SK-N-SH (cell line): Measurements from ENCODE around the gene PEPD. TPM values are rescaled to one million over a fixed set of nuclear protein-coding genes. Genes with fewer than 3 reads are reported as not detected.

Experiments used
- CTCF ChIA-PET: fragments of 300-600, 350-600 bp; formaldehyde crosslinking; extraction: SDS; loops from one replicate; lab custom pipeline; 2021; lab: Yijun Ruan, JAX
- POLR2A ChIA-PET: fragments of 350-600 bp; sonication (Branson Sonifier 250); formaldehyde crosslinking; extraction: SDS; loops from one replicate; lab custom pipeline; 2020; ENCODE audit warnings: antibody characterized with exemption, inconsistent platforms; lab: Yijun Ruan, JAX
- DNase-seq: peaks from one replicate; pipeline ENCODE4 v3.0.0; 2012
- H2AFZ ChIP-seq: fragments of 200-600 bp; sonication (generic); 2 replicates; pipeline ENCODE4 v1.8.1; 2016; ENCODE audit warnings: antibody characterized with exemption, mild to moderate bottlenecking, low read depth
- H3F3A ChIP-seq: fragments of 200-600 bp; sonication (generic); replicated peaks from 2 replicates; pipeline ENCODE3; 2016; ENCODE audit warnings: antibody characterized with exemption, mild to moderate bottlenecking; ENCODE audit not compliant: insufficient read depth
- H3K27ac ChIP-seq, 2 experiments: fragments of 200-500 bp in 1 of 2; fragments of 200-600 bp in 1 of 2; sonication (Bioruptor generic) in 1 of 2; sonication (generic), shearing (Covaris generic) in 1 of 2; 2 replicates each; pipeline versions ENCODE4 v1.5.1 to v1.6.1; 2014 to 2016; ENCODE audit warnings: low read depth in 2 of 2, inconsistent platforms in 1 of 2, low read length in 1 of 2, mild to moderate bottlenecking in 1 of 2, mixed read lengths in 1 of 2
- H3K27me3 ChIP-seq: fragments of 200-600 bp; sonication (generic), shearing (Covaris generic); 2 replicates; pipeline ENCODE4 v1.6.1; 2016; ENCODE audit warnings: mixed run types; ENCODE audit not compliant: insufficient read depth
- H3K36me3 ChIP-seq, 2 experiments: fragments of 200-500 bp in 1 of 2; fragments of 200-600 bp in 1 of 2; sonication (Bioruptor generic) in 1 of 2; sonication (generic) in 1 of 2; replicated peaks in 1 of 2; 2 replicates each; pipeline versions ENCODE3 to v1.5.1; 2014 to 2016; ENCODE audit warnings: low read length in 1 of 2, mild to moderate bottlenecking in 1 of 2; ENCODE audit not compliant: insufficient read depth in 2 of 2, control insufficient read depth in 1 of 2
- H3K4me1 ChIP-seq, 2 experiments: fragments of 200-500 bp in 1 of 2; fragments of 200-600 bp in 1 of 2; sonication (Bioruptor generic) in 1 of 2; sonication (generic), shearing (Covaris generic) in 1 of 2; 2 replicates each; pipeline versions ENCODE4 v1.5.1 to v1.6.1; 2014 to 2016; ENCODE audit warnings: low read depth in 1 of 2, low read length in 1 of 2, mixed run types in 1 of 2; ENCODE audit not compliant: insufficient read depth in 2 of 2, control insufficient read depth in 1 of 2
- H3K4me2 ChIP-seq: fragments of 200-600 bp; sonication (generic), shearing (Covaris generic); 2 replicates; pipeline ENCODE4 v1.6.1; 2017; ENCODE audit warnings: mixed run types
- H3K4me3 ChIP-seq, 2 experiments: fragments of 200-500 bp in 1 of 2; fragments of 200-600 bp in 1 of 2; sonication (Bioruptor generic) in 1 of 2; sonication (generic), shearing (Covaris generic) in 1 of 2; 2 replicates each; pipeline versions ENCODE4 v1.5.1 to v1.8.1; 2014 to 2016; ENCODE audit warnings: low read depth in 2 of 2, inconsistent platforms in 1 of 2, low read length in 1 of 2, mild to moderate bottlenecking in 1 of 2, mixed read lengths in 1 of 2, moderate library complexity in 1 of 2
- H3K79me2 ChIP-seq: fragments of 200-600 bp; sonication (generic); 2 replicates; pipeline ENCODE4 v1.8.1; 2017; ENCODE audit warnings: mild to moderate bottlenecking; ENCODE audit not compliant: insufficient read depth
- H3K9ac ChIP-seq: fragments of 200-600 bp; sonication (generic); 2 replicates; pipeline ENCODE4 v1.6.1; 2017; ENCODE audit warnings: mixed run types
- H3K9me2 ChIP-seq: fragments of 200-600 bp; sonication (generic); 2 replicates; pipeline ENCODE4 v1.6.1; 2017; ENCODE audit warnings: mixed run types
- H3K9me3 ChIP-seq: fragments of 200-600 bp; sonication (generic); 2 replicates; pipeline ENCODE4 v1.6.1; 2017; ENCODE audit warnings: mixed run types, mild to moderate bottlenecking, moderate library complexity
- H4K20me1 ChIP-seq: fragments of 200-600 bp; sonication (generic); 2 replicates; pipeline ENCODE4 v1.6.1; 2017; ENCODE audit warnings: mild to moderate bottlenecking, mixed run types; ENCODE audit not compliant: insufficient read depth
- CHD2 ChIP-seq: fragments of 150-350 bp; IDR thresholded peaks from 2 replicates; pipeline ENCODE4 v1.6.1; 2018; ENCODE audit warnings: low read length; ENCODE audit not compliant: partially characterized antibody
- ELF1 ChIP-seq: IDR thresholded peaks from 2 replicates; pipeline ENCODE4 v1.4.0; 2012
- EP300 ChIP-seq, 2 experiments: IDR thresholded peaks; 2 replicates each; pipeline versions ENCODE4 v1.4.0 to v1.6.1; 2012; ENCODE audit warnings: borderline replicate concordance in 1 of 2, low read depth in 1 of 2, low read length in 1 of 2
- EZH2phosphoT487 ChIP-seq: fragments of 200-600 bp; sonication (generic); IDR thresholded peaks from 2 replicates; pipeline ENCODE4 v1.6.1; 2017; ENCODE audit warnings: low read depth, mixed run types, mild to moderate bottlenecking, antibody characterized with exemption, moderate library complexity, borderline replicate concordance
- FOXM1 ChIP-seq: IDR thresholded peaks from 2 replicates; pipeline ENCODE4 v1.4.0; 2012; ENCODE audit warnings: low read depth, mild to moderate bottlenecking
- GABPA ChIP-seq: IDR thresholded peaks from 2 replicates; pipeline ENCODE4 v1.4.0; 2012; ENCODE audit warnings: low read depth, mild to moderate bottlenecking
- JUND ChIP-seq: IDR thresholded peaks from 2 replicates; pipeline ENCODE4 v1.4.0; 2012
- MEF2A ChIP-seq: IDR thresholded peaks from 2 replicates; pipeline ENCODE4 v1.4.0; 2012; ENCODE audit warnings: low read depth, borderline replicate concordance
- MXI1 ChIP-seq: IDR thresholded peaks from 2 replicates; pipeline ENCODE4 v1.6.1; 2012; ENCODE audit warnings: mild to moderate bottlenecking, low read depth, low read length, improper control_type of control experiment
- NFIC ChIP-seq: IDR thresholded peaks from 2 replicates; pipeline ENCODE4 v1.4.0; 2012; ENCODE audit warnings: borderline replicate concordance
- NRF1 ChIP-seq: IDR thresholded peaks from 2 replicates; pipeline ENCODE4 v1.6.1; 2012; ENCODE audit warnings: low read depth, mild to moderate bottlenecking, low read length
- POLR2AphosphoS5 ChIP-seq: IDR thresholded peaks from 2 replicates; pipeline ENCODE4 v1.6.1; 2012; ENCODE audit warnings: low read depth, low read length
- RCOR1 ChIP-seq: fragments of 150-350 bp; IDR thresholded peaks from 2 replicates; pipeline ENCODE4 v1.6.1; 2017; ENCODE audit warnings: antibody characterized with exemption, low read length
- RFX5 ChIP-seq: IDR thresholded peaks from 2 replicates; pipeline ENCODE4 v1.6.1; 2012; ENCODE audit warnings: mild to moderate bottlenecking, improper control_type of control experiment, low read length
- SIN3A ChIP-seq: IDR thresholded peaks from 2 replicates; pipeline ENCODE4 v1.6.1; 2012; ENCODE audit warnings: low read depth, mild to moderate bottlenecking, low read length, moderate library complexity, borderline replicate concordance
- SMC3 ChIP-seq: IDR thresholded peaks from 2 replicates; pipeline ENCODE4 v1.6.1; 2012; ENCODE audit warnings: low read depth, low read length, improper control_type of control experiment
- TAF1 ChIP-seq: IDR thresholded peaks from 2 replicates; pipeline ENCODE4 v1.6.1; 2012; ENCODE audit warnings: low read depth, mild to moderate bottlenecking, low read length, moderate library complexity, borderline replicate concordance
- TCF12 ChIP-seq: IDR thresholded peaks from 2 replicates; pipeline ENCODE4 v1.4.0; 2012
- WGBS: methylation state at CpG from one replicate; pipeline ENCODE4 v1.1.6; 2017; ENCODE audit warnings: low lambda C conversion rate; 5-methylcytosine and 5-hydroxymethylcytosine counted together
- polyA plus RNA-seq, 3 experiments: library from polyadenylated mRNA; depleted of rRNA; stranded (reverse); fragments of >200 nt; gene quantifications; 2 replicates each; pipeline ENCODE4 v1.2.3, GENCODE V29; 2012
- TF ChIP-seq, protein P1 (sequence below): IDR thresholded peaks from 2 replicates; pipeline ENCODE4; 2012
- TF ChIP-seq, protein P2 (sequence below): IDR thresholded peaks from 2 replicates; pipeline ENCODE4 v1.4.0; 2012; ENCODE audit warnings: low read depth, borderline replicate concordance
- TF ChIP-seq, protein P3 (sequence below): fragments of 200-600 bp; sonication (generic); IDR thresholded peaks from 2 replicates; pipeline ENCODE4 v1.6.1; 2017; ENCODE audit warnings: antibody characterized with exemption, mild to moderate bottlenecking, moderate library complexity
- TF ChIP-seq, protein P4 (sequence below): IDR thresholded peaks from 2 replicates; pipeline ENCODE4 v1.4.0; 2012; ENCODE audit warnings: low read depth

The PEPD gene
- polyA plus RNA-seq, 1 of the 3 experiments (the other 2 are of a cell fraction): 88.9 TPM

DNA sequence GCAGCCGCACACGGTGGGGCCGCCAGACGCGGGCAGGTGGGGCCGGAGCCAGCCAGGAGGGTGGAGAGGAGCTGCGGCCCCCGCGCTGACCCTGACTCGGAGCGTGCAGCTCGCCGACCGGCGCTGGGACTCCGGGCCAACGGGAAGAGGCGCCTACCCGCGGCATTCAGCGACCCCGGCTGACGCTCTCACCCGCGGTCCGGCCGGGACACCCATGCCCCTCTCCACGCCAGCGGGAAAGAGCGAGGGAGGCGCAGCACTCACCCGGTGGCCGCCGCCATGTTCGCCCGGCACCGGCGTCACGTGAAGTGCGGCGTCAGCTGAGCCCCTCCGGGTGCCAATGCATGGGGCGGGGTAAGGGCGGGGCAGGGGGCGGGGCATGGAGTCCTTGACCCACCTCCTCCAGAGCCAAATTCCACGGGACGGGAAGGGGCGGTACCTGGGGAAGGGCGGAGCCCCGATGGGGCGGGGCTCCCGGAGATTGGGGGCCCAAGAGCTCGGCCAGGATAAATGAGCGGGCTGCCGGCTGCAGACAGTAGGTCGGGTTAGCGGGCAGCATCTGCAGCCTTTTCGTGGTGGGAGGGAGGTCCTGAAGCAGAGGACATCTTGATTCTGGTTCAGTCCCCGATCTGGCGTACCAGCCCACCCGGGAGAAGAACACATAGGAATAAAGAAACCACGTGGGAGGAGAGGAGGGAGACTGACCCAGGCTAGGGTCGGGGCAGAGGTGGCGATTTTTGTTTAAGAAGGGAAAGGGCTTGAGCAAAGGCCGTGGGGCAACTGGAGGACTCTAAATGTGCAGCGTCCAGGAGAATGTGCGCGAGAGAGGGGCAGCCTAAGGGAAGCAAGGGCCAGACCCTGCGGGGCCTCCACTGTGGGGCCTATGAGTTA lies at the start of gene PEPD (continued):
- TF ChIP-seq FOXM1: no peak
- no peak for TF ChIP-seq ELF1
- TF ChIP-seq, protein P1, sequence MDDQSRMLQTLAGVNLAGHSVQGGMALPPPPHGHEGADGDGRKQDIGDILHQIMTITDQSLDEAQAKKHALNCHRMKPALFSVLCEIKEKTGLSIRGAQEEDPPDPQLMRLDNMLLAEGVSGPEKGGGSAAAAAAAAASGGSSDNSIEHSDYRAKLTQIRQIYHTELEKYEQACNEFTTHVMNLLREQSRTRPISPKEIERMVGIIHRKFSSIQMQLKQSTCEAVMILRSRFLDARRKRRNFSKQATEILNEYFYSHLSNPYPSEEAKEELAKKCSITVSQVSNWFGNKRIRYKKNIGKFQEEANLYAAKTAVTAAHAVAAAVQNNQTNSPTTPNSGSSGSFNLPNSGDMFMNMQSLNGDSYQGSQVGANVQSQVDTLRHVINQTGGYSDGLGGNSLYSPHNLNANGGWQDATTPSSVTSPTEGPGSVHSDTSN: peak; percentile 70
- no peak for TF ChIP-seq EP300 (IDR thresholded peaks at IDR 0.05; ENCODE audit: borderline replicate concordance in 1 of 2, low read depth in 1 of 2, low read length in 1 of 2)
- TF ChIP-seq RCOR1: 0 out of 2 replicates have a peak, but pooled peaks have one; percentile 28
- TF ChIP-seq, protein P2, sequence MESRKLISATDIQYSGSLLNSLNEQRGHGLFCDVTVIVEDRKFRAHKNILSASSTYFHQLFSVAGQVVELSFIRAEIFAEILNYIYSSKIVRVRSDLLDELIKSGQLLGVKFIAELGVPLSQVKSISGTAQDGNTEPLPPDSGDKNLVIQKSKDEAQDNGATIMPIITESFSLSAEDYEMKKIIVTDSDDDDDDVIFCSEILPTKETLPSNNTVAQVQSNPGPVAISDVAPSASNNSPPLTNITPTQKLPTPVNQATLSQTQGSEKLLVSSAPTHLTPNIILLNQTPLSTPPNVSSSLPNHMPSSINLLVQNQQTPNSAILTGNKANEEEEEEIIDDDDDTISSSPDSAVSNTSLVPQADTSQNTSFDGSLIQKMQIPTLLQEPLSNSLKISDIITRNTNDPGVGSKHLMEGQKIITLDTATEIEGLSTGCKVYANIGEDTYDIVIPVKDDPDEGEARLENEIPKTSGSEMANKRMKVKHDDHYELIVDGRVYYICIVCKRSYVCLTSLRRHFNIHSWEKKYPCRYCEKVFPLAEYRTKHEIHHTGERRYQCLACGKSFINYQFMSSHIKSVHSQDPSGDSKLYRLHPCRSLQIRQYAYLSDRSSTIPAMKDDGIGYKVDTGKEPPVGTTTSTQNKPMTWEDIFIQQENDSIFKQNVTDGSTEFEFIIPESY: no peak
- peak; percentile 90 for TF ChIP-seq MXI1
- no peak for TF ChIP-seq JUND
- no peak for TF ChIP-seq SIN3A
- no peak for TF ChIP-seq GABPA

DNA sequence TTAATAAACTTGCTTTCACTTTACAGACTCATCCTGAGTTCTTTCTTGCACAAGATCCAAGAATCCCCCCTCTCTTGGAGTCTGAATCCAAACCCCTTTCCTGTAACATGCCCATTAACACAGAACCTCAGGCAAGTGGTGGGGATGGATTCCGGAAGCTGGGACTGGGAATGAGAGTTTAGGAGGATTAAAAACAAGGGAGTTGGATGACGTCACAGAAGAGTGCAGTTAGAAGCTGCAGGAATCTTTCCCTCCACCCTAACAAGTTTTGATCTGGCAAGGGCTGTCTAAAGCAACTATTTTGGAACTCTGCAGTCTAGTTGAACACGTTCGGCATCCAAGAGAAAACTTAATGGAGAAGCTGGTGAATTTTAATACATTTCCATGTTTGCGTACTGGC lies 48.2 kb upstream of the PEPD start:
- POLR2A ChIA-PET: no interaction called here
- H4K20me1 ChIP-seq: no peaks in the 10 kb centered on the region
- no peak overlapping the region for H3K27ac ChIP-seq
- DNase-seq: no peak
- H3K36me3 ChIP-seq: no peaks in the 10 kb centered on the region
- TF ChIP-seq SMC3 (no peak), NFIC (no peak), RCOR1 (no peak), POLR2AphosphoS5 (no peak), CHD2 (no peak), TCF12 (no peak), NRF1 (no peak), RFX5 (no peak), TAF1 (no peak), MEF2A (no peak), FOXM1 (no peak), EZH2phosphoT487 (no peak)
- TF ChIP-seq, protein P3, sequence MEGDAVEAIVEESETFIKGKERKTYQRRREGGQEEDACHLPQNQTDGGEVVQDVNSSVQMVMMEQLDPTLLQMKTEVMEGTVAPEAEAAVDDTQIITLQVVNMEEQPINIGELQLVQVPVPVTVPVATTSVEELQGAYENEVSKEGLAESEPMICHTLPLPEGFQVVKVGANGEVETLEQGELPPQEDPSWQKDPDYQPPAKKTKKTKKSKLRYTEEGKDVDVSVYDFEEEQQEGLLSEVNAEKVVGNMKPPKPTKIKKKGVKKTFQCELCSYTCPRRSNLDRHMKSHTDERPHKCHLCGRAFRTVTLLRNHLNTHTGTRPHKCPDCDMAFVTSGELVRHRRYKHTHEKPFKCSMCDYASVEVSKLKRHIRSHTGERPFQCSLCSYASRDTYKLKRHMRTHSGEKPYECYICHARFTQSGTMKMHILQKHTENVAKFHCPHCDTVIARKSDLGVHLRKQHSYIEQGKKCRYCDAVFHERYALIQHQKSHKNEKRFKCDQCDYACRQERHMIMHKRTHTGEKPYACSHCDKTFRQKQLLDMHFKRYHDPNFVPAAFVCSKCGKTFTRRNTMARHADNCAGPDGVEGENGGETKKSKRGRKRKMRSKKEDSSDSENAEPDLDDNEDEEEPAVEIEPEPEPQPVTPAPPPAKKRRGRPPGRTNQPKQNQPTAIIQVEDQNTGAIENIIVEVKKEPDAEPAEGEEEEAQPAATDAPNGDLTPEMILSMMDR: no peak
- TF ChIP-seq, protein P4, sequence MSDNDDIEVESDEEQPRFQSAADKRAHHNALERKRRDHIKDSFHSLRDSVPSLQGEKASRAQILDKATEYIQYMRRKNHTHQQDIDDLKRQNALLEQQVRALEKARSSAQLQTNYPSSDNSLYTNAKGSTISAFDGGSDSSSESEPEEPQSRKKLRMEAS: no peak
- no peaks in the 10 kb centered on the region for H3F3A ChIP-seq
- H3K4me3 ChIP-seq: no peak overlapping the region
- no peaks in the 10 kb centered on the region for H3K79me2 ChIP-seq
- CTCF ChIA-PET: interaction anchor here (1.3 kb wide), 1 partner anchor 74 kb away, joined by 3 read pairs; no protein-coding TSS in a partner anchor
- H3K9me2 ChIP-seq: no peaks in the 10 kb centered on the region
- no peak overlapping the region for H2AFZ ChIP-seq
- no peaks in the 10 kb centered on the region; a peak in 1 of 4 replicates for H3K4me1 ChIP-seq
- 36% methylated on average over 5 of the region's 5 CpGs for WGBS
- no peak overlapping the region for H3K9ac ChIP-seq
- H3K9me3 ChIP-seq: no peaks in the 10 kb centered on the region
- no peak overlapping the region for H3K4me2 ChIP-seq
- H3K27me3 ChIP-seq: no peaks in the 10 kb centered on the region
